Cerebellar nuclear complex (tissue), 1 donor: ENCODE measurements around the gene TMEM25.

ENCODE experiments used
- DNase-seq, 2 experiments: peaks; one replicate each; lab custom pipeline; 2025; lab: John Stamatoyannopoulos, UW

TMEM25 gene

DNA sequence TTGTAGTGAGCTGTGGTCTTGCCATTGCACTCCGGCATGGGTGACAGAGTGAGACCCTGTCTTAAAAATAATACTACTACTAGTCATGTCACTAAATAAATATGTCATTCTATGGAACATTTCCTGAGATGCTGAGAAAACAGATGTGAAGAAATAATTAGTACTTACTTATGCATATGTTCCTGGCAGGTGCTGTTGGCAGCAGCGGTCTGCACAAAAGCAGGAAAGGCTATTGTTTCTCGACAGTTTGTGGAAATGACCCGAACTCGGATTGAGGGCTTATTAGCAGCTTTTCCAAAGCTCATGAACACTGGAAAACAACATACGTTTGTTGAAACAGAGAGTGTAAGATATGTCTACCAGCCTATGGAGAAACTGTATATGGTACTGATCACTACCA, 50.1 kb downstream of the TMEM25 start:
- DNase-seq, result no peak
